Astrocyte of the spinal cord (primary cell): ENCODE results near the gene GRIK2.

Source experiments
- DNase-seq: peaks from one replicate; pipeline ENCODE4 v3.0.0; 2011; ENCODE audit warnings: low read depth, low spot score
- H3K4me3 ChIP-seq: 2 replicates; pipeline ENCODE4 v1.5.1; 2011; ENCODE audit warnings: low read depth, mild to moderate bottlenecking, low read length, moderate library complexity
- CTCF ChIP-seq: IDR thresholded peaks from 2 replicates; pipeline ENCODE4 v1.5.1; 2012; ENCODE audit warnings: low read depth, mild to moderate bottlenecking, low read length, inconsistent platforms
- in situ Hi-C: cut with HindIII; loops from 2 replicates; pipeline ENCODE4 v1.10.0; 2017; ENCODE audit warnings: low sequenced_read_pairs

GRIK2 gene

DNA sequence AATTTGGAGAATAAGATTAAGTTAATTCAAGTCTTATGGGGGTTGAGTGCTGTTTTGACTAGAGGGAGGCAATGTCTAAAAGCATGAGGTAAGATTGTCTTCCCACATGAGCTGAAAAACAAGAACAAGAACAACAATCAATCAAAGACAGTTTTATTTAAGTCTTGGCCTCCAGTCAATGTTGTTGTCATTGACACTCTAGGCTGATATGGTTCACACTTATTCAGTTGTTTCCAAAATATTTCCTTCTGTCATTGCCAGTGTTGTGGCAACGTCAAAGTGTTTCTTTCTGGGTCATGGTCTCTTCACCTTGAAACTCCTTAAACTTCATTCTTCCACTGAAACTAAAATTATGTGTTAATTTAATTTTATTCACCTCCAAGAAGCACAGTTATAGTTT lies 72.4 kb downstream of the GRIK2 start:
- H3K4me3 ChIP-seq, result no peak overlapping the region
- TF ChIP-seq CTCF, result no peak
- no peak for DNase-seq
- in situ Hi-C loops, result no loop called here

DNA sequence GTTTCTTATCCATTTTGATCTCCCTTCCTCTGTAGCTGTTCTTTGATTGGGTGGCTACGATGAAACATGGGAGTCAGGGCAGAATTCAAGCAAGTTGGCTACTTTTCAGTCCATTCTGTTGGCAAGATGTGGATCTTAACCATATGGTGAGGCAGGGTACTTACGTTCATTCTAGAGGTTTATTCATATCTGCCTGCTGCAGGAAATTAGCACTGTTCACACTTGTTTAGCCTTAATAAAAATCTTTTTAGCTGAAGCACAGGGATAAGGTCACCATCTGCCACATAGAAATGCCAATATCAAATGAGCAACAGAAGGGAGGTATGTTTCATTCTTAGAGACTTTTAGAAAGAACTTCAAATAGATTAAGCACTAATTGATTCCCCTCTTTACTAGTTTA lies 83.9 kb downstream of the GRIK2 start:
- no peak overlapping the region for H3K4me3 ChIP-seq
- TF ChIP-seq CTCF, result no peak
- in situ Hi-C loops, result no loop called here
- no peak for DNase-seq

- no peak overlapping the region for H3K4me3 ChIP-seq
- no peak for TF ChIP-seq CTCF
- no peak for DNase-seq
- in situ Hi-C loops, result no loop called here
Observed at GRCh38 chr6:101478891-101479290, 85.4 kb downstream of the GRIK2 start.

GRCh38 chr6:101482606-101483005 lies 89.1 kb downstream of the GRIK2 start:
- no peak for TF ChIP-seq CTCF
- DNase-seq, result no peak
- no peak overlapping the region for H3K4me3 ChIP-seq
- in situ Hi-C loops, result no loop called here

- in situ Hi-C loops, result no loop called here
- no peak overlapping the region for H3K4me3 ChIP-seq
- no peak for DNase-seq
- TF ChIP-seq CTCF, result no peak
Observed at GRCh38 chr6:101484781-101485180, 91.3 kb downstream of the GRIK2 start.

GRCh38 chr6:101486124-101486523 lies 92.6 kb downstream of the GRIK2 start:
- no peak overlapping the region for H3K4me3 ChIP-seq
- DNase-seq, result no peak
- TF ChIP-seq CTCF, result no peak
- in situ Hi-C loops, result no loop called here

- DNase-seq, result no peak
- no peak overlapping the region for H3K4me3 ChIP-seq
- in situ Hi-C loops, result no loop called here
- no peak for TF ChIP-seq CTCF
Observed at GRCh38 chr6:101486726-101487125, 93.2 kb downstream of the GRIK2 start.
